Limb (tissue), 2 donors: Measurements from ENCODE around the gene DEFB113.
"Not testable (repeated sequence)": the region's sequence is repeated elsewhere in the genome, so short reads cannot be mapped to it uniquely, and the experiment has no call there.

Experiments
- DNase-seq, 2 donors: peaks; one replicate each; pipeline ENCODE4 v3.0.0-alpha.2; 2016; ENCODE audit errors: extremely low spot score in 2 of 2

Gene DEFB113

DNA sequence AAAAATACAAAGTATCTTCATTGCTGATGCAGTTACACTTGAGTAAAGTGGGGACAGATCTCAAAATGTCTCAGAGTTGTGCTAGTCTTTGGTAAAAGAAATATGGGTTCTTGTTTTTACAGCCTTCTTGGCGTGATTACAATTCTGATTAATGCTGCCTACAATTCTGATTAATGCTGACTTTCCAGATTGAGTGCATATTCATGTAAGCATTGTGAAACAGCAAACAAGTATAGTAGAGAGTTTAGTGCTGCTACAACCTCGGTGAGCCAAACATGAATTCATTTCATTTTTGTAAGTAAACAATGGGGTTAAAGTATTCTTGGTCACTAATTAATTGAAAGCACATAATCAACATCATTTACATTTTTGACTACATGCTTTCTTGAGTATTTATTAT lies at the start of gene DEFB113:
Gene DEFB113, minus strand, starts transcription at position 21 of the 400 bp plus-strand sequence. Its CDS starts 0 bp downstream, at position 21.
- DNase-seq, result no peak

GRCh38 chr6:50007819-50008218 lies 38.4 kb upstream of the DEFB113 start:
- no peak for DNase-seq

DNA sequence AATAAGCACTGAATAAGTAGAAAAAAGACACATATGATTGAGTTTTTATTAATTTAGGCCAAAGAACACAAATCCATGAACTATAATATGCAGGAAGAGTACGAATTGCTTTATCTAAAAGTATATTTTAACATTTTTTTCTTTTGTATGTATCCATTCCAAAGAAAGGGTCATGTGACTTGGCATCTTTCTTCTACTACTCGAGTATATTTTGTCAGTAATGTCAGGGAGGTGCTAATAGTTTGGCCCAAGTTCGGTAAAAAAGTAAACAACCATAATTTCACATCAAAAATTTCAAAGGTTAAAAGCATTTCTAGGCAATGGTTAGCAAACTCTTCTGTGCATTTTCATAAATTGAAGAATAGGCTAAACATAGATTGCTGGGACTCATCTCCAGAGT lies 33.7 kb upstream of the DEFB113 start:
- DNase-seq, result no peak

DNA sequence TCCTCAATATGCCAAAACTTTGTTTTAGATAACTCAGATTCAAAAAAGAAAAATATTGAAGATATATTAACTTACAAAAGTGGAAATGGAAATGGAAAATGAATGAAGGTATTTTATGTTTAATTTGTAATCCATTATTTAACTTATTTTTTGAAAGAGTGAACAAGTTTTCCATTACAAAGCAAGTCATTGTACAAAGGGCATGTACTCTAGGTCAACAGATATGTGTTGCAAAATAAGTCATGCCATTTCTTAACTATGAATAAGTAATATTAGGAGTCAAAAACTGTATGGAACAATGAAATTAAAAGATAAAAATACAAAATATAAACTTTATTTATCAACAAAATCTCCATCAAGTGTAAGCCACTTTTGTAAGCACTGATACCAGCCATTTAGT lies 25.9 kb upstream of the DEFB113 start:
- DNase-seq, result no peak

DNA sequence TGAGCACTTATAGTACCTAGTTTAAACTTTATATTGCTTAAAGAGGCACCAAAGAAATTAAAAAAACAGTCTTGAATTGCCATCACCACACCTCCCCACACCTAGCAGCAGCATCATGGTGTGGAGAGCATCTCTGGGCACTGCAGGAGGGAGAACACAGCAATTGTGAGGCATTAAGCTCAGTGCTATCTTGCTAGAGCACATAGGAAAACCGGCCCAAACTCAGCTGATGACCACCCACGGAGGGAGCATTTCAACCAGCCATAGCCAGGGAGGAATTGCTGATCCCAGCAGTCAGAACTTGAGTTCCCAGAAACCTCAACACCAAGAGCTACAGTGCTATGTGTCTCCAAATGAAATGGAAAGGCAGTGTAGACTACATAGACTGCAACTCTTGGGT lies 19.5 kb upstream of the DEFB113 start:
- no peak for DNase-seq

DNA sequence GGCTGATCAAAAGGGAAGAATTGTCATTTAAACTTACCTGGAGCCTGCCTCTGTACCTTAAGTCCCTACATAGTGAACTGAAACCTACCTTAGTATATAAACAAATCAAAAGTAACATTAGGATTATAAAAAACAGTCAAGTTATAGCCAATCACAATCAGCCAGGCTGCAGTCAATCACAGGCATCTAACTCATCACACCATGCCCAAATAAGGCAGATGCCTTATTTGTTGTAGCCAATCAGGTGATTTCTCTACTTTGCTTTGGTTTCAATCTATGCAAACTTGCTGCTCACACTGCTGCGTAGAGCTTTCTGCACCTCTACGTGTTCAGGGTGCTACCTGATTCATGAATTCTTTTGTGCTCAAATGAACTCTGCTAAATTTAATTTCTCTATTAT lies 18.3 kb upstream of the DEFB113 start:
- no peak for DNase-seq

GRCh38 chr6:49986551-49986950 lies 17.1 kb upstream of the DEFB113 start:
- DNase-seq, result no peak

- no peak for DNase-seq
Observed at GRCh38 chr6:49982046-49982445, 12.6 kb upstream of the DEFB113 start.

DNA sequence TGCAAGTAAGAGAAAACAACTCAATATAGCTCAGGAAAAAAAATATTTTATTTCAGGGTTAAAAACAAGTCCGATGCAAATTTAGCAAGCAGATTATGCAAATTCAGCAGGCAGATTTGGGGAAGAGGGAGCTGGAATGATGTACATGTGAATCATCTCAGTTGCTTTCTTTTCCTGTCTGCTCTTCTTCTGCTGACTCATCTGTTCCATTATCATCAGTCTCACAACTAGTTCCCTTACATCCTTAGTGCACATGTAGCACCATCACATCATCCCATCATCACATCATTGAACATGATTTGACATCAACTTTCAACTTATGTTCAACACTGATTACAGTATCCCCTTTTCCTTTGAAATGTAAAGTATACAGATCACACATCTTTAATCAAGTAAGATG lies 11.5 kb upstream of the DEFB113 start:
- DNase-seq, result no peak

- no peak for DNase-seq
Observed at GRCh38 chr6:49979584-49979983, 10.2 kb upstream of the DEFB113 start.

- no peak for DNase-seq
Observed at GRCh38 chr6:49978332-49979226, 9.2 kb upstream of the DEFB113 start.

DNA sequence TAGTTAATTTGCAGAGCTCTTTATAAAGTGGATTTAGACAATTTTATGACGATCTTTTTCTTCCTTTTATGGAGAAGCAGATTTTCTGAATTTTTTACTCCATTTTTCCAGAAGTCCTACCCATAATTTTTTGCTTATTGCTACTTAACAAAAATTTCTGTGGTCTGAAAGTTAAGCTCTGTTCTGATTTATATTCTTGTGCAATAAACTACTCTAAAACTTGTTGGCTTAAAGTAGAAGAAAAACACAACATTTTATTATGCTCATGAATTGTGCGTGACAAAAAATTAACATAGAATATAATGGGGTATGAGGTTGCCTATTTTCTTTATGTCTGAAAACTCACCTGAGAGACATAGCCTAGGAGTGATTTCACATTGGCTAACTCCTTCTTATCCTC lies 2.6 kb downstream of the DEFB113 start:
- no peak for DNase-seq

DNA sequence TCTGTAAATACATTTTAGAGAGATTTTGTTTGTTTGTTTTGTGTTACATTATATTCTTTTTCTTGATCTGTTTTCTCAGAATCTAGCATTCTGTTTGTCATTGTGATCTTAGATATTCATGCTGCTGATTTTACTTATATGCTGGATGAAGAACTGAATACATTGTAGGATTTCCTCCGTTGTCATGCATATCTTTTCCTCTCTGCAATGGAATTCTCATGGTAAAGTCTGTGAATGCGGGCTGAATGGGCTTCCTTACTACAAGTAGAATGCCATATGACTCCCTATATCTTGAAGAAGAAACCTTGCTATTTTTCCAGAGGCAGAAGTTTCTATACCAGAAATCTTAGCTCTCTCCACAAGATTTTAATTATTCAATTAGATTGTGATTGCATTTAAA lies 3.1 kb downstream of the DEFB113 start:
- no peak for DNase-seq

DNA sequence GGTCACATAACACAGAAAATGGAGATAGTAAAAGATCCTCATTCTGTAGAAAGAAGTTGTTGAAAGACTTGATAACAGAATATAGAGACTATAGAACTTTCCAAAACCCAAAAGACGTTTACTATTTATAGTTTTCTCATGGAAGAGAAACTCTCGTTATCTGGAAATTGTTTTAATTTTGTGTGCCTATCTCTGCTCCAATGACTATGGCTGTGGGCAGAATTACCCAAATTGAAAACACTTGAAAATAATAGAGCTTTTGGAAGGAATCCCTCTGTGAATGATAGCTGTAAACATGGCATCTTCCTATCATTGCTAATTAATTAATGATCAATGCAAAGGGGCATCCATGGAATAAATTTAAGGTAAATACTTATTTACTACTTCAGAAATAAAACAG lies 5.4 kb downstream of the DEFB113 start, which contains the start of gene DEFB114:
Gene DEFB114, minus strand, starts transcription at position 101 of the 400 bp plus-strand sequence. Its CDS starts 59 bp downstream, at position 42.
- no peak for DNase-seq

GRCh38 chr6:49958180-49958579 lies 11.2 kb downstream of the DEFB113 start:
- DNase-seq, result no peak

DNA sequence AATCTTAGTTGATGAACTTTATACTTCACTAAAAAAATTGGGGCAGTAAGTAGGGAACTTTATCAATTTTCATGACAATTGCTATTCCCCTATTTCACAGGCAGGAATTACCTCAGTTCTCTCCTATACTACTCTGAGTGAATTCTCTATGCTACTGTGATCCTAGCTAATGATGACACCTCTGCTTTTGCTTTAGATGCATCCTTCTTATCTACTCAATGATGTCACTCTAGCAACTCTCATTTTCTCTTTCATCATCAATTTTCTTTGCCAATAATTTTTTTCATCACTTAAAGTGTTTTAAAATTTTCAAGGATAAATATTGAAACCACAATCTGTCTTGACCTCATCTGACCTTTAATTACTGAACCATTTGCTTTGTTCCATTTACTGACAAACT lies 13.6 kb downstream of the DEFB113 start:
- DNase-seq, result no peak

DNA sequence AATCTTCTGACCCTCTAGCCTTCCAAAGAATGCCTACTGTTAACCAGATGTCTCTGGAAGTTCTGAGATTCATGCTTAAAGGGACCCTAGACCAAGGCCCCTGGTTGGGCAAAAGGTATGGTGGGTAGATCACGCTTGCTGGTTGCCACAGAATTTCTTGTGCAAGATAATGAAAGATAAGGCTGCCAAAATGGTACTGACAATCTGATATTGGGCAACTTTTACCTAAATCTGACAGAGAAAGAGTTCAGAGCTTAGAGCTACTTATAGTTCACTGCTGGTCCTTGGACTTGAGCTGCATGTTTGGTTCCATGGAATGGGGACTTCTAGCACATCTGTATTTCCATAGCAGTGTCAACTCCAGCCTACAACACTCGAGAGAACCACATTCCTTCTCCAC lies 17.5 kb downstream of the DEFB113 start:
- DNase-seq, result no peak

GRCh38 chr6:49950415-49950751 lies 19.0 kb downstream of the DEFB113 start:
- no peak for DNase-seq

GRCh38 chr6:49949062-49949461 lies 20.4 kb downstream of the DEFB113 start:
- DNase-seq, result no peak

- DNase-seq, result no peak
Observed at GRCh38 chr6:49946835-49947234, 22.6 kb downstream of the DEFB113 start.

- not testable (repeated sequence) for DNase-seq
Observed at GRCh38 chr6:49944068-49944467, 25.4 kb downstream of the DEFB113 start.

DNA sequence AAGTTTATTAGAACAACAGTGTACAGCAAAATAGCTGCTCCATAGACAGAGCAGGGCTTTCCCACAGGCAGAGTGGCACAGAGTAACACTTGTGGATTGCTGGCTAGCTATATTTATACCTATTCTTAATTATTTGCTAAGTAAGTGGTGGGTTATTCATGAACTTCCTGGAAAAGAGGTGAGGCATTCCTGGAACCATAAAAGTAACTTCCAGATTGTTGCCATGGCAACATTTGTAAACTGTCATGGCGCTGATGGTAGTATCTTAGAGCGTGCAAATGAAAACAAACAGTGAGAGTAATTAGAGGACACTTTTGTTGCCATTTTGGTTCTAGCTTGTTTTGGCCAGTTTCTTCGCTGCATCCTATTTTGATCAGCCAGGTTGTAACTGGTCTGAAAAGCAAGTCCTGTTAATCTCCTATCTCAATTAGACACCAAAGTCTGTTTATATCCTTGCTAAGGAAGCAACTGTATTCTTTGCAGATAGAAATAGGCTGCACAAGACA lies 29.4 kb downstream of the DEFB113 start:
- no peak for DNase-seq

DNA sequence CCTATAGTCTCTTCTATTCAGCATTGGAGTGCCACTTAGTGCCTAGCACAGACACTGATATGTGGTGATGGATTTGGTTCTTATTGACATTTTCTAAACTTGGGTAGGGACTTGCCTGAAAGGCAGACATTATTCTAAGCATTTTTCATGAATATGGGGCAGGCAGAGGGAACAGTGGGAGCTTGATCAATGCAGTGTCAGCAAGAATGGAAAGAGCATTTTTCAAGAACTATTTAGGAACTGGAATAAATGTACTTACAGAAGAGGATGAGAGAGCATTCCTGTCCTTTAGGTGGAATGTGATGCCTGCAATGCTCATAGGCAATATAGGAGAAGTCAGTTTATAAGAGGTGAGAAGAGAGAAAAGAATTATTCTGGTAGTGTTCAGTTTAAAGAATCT lies 31.6 kb downstream of the DEFB113 start:
- DNase-seq, result no peak
